HG03095 (cell line): ENCODE measurements around the gene BLTP3A.
"Not testable (repeated sequence)": the region's sequence is repeated elsewhere in the genome, so short reads cannot be mapped to it uniquely, and the experiment has no call there.

ENCODE experiments used
- ATAC-seq: cut with Tn5 transposase; IDR thresholded peaks from one replicate; pipeline ENCODE4 v1.9.1; 2021; ENCODE audit warnings: moderate library complexity; ENCODE audit not compliant: unreplicated experiment

Gene BLTP3A

DNA sequence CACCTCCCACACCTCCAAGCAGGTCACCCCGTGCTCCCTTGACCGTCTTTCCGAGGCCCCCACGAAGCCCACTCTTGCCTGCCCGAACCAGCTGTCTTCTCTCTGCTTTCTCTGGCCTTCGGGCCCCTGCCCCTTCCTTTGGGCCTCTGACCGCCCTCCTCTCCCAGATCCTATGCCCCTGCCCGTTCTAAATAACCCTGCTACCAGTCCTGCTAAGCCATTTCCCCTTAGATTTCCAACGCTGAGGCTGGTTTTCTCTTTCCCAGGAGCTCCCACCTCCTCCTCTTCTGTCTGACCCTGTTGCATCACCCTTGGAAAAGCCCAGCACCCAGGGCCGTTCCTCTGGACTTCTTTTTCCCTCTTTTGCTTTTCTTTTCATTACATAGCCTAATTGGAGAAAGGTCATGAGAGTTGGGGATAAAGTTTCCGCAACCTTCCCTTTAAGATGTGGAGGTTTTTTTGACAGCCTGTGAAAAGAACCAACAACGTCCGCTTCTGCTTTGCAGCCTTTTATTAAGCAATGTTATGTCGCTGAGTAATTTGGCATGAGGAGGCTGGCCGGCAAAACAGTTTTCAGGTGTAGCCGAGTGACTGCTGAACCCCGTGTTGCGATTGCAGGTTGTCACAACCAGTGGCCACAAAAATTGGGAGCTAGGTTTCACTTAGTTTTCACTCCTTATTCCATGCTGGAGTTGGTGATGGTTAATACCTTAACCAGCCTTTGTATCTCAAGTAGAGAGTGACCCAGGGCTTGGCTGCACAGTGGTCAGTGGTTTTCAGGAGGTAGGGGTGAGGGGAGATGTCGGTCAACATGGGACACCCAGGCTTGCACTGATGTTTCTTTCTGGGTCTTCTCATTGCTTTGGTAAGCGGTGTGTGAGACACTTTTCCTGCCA lies 970 bp downstream of the BLTP3A start:
- peak; percentile 34 for ATAC-seq

DNA sequence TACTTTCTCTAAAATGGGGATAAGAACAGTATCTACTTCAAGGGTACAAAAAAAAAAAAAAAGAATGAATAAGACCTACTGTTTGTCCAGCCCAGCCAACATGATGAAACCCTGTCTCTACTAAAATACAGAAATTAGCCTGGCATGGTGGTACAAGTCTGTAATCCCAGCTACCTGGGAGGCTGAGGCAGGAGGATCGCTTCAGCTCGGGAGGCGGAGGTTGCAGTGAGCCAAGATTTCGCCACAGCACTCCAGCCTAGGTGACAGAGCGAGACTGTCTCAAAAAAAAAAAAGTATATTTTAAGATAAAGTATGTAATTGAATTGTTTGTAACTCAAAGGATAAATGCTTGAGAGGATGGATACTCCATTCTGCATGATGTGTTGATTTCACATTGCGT lies 2.0 kb downstream of the BLTP3A start:
- ATAC-seq, result no peak

DNA sequence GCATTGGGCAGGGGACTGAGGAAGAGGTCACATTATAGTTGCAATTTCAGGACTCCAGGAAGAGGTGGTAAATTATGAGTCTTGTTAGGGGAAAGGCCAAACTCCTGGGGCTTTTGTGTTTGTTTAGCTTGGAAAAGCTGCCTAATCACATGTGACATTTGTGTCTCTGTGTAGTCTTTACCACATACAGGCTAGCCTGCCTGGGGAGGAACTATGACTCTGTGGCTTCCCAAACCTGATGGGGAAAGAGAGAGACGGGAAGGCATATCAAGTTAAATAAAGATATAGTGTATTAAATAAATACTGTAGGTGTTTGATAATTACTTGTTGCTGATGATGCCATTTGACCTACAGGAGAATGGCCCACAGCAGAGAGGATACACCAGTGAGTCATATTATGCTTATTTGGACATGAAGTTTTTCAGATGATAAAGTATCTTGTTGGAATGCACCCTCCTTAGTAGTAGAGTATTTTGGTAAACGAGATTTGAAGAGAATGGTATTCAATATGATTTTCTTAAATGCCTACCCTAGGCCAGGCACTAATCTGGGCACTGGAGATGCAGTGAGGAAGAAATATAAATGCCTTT lies 4.0 kb downstream of the BLTP3A start:
- no peak for ATAC-seq

DNA sequence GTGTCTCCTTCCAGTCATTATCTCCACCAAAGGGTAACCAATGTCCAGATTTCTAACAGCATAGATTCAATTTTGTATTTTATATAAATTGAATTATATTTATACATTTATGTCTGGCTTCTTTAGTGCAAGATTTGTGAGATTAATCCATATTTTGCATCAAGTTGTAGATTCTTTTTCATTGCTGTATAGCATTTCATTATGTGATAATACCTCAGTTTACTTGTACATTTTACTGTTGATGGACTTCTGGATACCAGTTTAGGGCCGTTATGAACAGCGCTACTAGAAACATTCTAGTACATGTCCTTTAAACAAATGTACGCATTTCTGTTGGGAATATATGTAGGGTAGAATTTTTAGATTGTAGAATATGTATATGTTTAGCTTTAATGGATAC lies 6.2 kb downstream of the BLTP3A start:
- no peak for ATAC-seq

DNA sequence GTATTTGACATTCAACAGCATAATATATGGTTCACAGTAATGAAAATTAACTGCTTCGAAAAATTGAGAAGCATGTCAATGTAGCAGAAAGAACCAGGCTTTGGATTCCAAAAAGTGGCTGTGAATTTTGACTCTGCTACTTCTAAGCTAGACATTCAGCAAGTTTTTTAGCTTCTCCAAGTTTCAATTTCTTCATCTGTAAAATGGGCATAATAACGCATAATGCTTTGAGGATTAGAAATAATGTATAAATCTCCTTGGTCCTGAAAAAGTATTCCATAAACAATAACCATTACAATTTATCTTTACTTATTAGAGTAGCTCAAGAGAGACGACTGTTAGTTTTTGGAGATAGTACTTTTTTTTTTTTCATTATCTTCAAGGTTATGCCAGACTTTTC lies 7.7 kb downstream of the BLTP3A start:
- ATAC-seq, result no peak

DNA sequence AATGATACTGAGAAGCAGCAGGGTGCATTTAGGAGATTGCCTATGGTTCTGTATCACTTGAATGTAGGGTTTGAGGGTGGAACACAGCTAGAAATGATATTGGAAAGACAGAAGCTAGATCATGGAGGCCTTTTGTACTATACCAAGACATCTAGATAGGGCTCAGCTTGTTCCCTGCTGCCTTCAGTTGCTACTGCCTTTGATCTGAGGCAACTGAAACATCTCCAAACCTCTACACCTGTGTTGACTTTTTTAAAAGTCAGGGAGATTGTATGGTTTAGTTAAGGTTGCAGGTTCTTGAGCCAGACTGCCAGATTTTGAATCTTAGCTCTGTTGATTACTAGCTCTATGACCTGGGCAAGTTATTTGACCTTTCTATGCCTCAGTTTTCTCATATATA lies 12.7 kb downstream of the BLTP3A start:
- no peak for ATAC-seq

DNA sequence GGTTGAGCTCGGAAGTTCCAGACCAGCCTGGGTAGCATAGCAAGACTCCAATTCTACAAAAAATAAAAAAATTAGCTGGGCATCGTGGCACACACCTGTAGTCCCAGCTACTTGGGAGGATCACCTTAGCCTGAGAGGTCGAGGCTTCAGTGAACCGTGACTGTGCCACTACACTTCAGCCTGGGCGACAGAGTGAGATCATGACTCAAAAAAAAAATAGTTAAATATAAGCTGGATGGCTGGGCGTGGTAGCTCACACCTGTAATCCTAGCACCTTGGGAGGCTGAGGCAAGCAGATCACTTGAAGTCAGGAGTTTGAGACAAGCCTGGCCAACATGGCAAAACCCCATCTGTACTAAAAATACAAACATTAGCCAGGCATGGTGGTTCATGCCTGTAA lies 13.2 kb downstream of the BLTP3A start:
- not testable (repeated sequence) for ATAC-seq

DNA sequence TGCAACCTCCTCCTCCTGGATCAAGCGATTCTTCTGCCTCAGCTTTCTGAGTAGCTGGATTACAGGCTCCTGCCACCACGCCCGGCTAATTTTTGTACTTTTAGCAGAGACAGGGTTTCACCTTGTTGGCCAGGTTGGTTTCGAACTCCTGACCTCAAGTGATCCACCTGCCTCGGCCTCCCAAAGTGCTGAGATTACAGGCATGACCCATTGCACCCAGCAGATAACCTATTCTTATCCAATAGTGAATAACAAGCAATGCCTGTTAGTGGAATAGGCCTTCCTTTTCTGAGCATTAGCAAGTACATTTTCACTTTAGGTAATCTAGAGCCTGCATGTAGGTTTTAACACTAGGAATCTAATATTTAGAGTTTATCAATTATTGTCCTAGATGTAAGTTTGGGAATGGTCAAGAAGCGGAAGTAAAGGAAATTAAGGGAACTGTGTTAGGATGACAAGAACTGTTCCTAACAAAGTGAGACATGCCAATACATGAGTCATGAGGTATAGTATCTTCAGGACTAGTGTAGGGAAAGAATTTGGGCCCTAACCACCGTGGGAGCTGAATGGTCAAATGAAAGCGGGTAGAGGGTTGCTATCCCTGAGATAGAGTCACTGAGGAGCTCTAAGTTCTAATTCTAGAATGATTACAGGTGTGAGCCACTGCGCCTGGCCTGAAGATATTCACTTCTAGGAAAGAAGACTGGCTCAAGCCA lies 15.0 kb downstream of the BLTP3A start:
- no peak for ATAC-seq

DNA sequence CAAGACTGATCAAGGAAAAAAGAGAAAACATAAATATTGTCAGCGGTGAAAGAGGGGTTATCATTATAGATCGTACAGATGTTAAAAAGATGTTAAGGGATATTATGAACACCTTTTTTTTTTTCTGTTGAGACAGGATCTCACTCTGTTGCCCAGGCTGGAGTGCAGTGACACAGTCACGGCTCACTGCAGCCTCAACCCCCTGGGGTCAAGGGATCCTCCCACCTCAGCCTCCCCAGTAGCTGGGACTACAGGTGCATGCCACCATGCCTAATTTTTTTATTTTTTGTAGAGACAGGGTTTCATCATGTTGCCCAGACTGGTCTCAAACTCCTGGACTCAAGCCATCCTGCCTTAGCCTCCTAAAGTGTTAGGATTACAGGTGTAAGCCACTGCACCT lies 16.6 kb downstream of the BLTP3A start:
- ATAC-seq, result not testable (repeated sequence)

DNA sequence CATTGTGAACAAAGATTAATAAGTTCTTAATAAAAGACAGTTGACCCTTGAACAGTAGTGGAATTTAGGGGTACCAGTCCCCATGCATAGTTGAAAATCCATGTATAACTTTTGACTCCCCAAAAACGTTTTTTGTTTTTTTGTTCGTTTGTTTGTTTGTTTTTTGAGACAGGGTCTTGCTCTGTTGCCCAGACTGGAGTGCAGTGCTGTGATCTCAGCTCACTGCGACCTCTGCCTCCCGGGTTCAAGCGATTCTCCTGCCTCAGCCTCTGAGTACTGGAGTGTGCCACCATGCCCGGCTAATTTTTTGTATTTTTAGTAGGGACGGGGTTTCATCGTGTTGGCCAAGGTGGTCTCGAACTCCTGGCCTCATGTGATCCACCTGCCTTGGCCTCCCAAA lies 17.5 kb downstream of the BLTP3A start:
- not testable (repeated sequence) for ATAC-seq

DNA sequence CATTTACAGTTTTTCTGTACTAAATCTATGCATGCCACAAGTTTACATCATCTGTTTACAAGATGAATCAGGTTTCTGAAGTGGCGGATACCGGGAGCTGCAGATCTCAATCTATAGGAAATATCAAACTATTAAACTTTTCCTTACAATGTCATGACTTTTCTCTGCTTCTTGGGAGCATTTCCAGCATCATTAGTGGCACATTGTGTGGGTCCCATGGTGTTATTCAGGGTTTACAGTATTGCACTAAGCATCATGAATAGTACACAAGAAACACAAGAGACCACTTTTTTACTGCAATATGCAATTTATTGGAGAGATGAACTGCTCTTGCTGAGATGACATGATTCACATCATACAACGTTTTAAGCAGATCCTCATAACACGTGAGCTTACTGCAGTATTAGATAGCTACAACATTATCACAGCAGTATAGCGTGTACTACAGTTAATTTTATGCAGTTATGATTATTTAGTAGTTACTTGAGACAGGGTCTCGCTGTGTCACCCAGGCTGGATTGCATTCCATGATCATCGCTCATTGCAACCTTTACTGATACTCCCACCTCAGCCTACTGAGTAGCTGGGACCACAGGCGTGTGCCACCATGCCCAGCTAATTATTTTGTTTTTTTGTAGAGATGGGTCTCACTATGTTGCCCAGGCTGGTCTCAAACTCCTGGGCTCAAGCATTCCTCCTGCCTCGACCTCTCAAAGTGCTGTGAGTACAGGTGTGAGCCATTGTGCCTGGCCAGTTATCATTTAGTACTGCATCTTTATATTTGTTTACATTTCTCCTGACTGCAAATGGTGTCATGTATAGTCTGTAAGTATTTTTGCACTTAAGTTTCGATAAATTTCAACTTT lies 18.4 kb downstream of the BLTP3A start:
- no peak for ATAC-seq

DNA sequence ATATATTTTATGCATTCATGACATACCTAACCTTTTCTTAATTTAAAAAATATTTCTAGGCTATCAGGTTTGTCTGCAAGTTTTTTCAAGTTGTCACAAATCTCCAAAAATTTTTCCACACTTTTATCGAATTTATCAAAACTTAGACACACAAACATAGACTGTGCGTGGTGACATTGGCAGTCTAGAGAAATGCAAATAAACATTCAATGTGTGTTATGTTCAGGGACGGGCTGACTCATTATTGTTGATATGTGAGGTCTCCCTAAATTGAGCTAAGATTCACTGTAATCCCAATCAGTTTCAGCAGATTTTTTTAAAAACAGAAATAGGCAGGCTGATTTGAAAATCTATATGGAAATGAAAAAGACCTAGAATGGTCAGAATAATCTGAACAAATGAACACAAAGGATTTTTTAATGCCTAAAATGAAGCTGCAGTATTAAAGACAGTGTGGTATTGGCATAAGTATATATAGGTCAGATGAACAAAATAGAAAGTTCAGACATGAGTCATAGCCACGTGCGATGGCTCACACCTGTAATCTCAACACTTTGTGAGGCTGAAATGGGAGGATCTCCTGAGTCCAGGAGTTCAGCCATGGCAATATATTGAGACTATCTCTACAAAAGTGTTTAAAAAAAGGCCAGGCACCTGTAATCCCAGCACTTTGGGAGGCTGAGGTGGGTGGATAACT lies 19.2 kb downstream of the BLTP3A start:
- ATAC-seq, result peak; percentile 86

DNA sequence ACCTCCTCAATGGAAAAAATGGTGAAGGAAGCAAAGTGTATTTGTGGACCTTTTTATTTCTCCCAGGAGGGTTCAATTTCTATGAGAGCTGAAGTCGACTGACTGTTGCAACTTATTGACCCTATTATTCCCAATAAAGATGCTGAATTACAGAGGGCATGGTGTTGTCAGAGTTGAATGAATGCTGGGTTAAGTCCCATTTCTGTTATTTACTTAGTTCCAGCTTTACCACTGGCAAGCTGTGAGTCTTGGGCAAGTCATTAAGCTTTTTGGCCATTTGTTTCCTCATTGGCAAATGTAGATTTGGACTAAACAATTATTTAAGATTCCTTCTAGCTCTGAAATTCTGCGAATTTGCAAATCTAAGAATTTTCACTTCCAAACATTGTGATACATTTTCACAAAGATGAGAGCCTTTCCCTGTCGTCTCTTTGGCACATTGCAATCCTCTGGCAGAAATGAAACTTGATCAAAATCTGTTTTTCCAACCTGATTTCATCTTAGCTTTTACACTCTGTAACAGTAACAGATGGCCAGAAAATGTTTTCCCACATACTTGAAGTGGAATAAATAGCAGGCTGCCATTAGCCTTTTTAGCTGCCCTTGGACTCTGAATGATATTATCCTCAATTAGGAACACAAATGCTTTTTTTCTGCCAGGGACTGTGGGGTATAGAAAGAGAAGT lies 21.3 kb downstream of the BLTP3A start:
- ATAC-seq, result no peak

DNA sequence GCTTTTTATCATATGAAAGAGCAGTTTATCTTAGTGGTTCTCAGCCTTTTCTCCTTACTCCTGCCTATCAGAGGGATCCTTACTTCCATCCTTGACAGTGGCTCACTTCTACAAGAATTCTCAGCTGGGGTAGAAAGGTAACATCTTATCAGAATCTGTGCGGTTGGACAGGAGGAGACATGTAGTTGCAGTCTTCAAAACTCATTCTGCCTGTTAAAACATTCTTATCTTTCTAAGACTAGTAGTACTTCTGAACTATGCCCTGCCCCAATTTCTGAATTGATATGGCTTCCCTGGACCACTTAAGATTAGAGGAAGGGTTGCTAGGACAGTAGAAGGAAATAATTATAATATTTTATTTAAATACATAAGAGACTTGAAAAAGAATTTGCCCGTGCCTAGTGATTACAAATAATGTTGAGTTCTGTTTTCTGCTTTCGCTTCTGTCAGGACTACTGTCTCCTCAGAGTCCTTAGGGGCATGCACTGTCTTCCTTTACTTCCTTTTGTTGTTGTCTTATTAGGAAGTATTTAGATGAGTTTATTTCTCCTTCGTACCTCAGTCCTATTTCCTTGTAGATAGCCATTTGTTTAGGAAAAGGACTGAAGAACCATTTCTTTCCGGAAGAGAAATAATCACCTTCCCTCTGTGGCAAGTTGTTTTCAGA lies 24.9 kb downstream of the BLTP3A start:
- no peak for ATAC-seq

DNA sequence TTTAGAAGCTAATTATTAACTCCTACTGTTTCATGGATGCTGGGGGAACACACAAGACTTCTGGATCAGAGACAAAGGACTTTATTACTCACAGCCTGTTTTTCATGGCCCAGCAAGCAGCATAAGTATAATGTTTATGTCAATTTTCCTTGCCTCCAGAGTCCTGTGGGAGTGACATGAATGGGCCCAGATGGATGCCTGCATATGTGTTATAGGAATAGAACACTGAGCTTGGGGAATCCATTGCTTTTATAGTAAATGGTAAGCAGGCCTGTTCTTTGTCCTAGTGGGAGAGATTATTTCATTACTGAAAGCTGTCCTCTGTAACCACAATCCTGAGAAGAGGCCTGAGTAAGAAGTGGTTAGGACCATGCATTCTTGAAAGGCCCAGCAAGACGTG lies 25.6 kb downstream of the BLTP3A start:
- ATAC-seq, result no peak

DNA sequence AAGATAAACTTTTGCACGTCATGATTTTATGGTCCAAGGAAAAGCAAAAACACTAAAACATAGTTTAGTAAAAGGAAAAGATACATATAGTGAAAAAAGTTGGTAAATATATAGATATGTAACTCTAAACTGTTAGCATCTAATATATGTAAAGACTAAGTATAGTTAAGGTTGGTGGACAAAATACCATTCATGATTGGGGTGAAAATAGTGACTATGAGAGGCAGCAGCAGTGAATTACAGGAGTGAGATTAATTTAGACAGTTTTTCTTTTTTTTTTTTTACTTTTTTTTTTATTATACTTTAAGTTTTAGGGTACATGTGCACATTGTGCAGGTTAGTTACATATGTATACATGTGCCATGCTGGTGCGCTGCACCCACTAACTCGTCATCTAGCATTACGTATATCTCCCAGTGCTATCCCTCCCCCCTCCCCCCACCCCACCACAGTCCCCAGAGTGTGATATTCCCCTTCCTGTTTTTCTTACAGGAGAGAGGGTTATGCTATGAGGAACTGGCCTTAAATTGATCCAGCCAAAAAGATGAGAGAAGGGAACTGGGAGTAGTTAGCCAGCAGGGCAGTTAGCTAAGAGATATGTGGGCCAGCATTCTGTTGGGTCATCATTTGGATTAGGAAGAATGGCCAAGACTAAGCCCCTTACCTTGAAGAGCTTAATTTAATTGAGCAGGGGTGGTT lies 27.1 kb downstream of the BLTP3A start:
- ATAC-seq, result not testable (repeated sequence)

DNA sequence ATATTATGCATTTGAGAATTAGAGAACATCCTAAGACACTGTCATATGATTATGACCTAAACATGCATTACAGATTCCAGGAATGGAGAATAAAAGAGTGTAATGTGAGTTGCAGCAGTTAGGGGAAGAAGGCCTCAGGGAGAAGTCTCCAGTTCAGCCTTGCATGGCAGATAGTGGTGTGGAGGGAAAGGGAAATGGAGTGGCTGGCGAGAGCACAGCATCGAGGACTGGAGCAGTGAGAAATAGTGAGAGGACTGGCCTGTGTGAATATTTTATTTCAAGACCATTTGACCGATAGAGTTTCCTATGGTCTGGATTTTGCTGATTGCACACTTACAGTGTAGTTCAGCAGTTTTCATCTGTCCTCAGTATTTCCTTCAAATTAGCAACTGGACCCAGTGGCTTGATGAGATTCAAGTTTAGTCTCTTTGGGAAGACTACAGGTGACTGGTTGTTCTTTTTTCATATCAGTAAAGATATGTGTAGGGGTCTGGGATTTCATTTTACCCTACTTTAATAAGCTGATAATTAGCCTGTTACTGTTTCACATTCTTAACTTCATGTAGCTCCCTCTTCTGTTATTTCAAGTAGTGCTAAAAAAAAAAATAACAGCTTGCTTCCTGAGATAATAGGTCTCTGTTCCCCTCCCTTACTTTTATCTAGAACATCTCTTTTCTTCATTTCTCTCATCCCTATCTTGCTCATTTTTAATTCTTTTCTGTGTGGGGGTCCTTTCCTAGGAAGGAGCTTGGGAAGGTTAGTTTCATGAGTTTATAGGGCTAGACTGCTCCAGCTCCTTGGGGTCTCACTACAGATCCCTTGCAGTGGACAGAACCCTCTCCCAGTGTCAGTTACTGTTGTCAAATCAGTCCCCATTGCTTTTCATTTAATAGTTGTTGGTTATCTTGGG lies 27.9 kb downstream of the BLTP3A start:
- no peak for ATAC-seq

DNA sequence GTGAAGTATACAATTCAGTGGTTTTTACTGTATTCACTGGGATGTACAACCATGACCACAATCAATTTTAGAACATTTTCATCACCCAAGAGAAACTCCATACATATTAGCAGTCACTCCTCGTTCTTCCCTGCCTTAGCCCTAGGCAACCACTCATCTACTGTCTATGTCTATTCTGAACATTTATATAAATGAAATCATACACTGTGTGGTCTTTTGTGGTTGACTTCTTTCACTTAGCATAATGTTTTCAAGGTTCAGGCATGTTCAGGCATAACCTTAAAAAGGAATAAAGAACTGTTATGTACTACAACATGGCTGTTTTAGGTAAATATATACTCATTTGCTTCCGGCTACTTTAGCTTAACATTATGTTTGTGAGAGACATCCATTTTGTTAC lies 37.3 kb downstream of the BLTP3A start:
- no peak for ATAC-seq
